Left ventricle myocardium inferior (tissue), 1 donor: Measurements from ENCODE around the gene RYR2. TPM values are rescaled to one million over a fixed set of nuclear protein-coding genes. Genes with fewer than 3 reads are reported as not detected.
"Not testable (repeated sequence)": the region's sequence is repeated elsewhere in the genome, so short reads cannot be mapped to it uniquely, and the experiment has no call there.

ENCODE experiments used
- DNase-seq: peaks from one replicate; pipeline ENCODE4 v3.0.0-alpha.2; 2020
- H3K27ac ChIP-seq: fragments of 200-600 bp; replicated peaks from 2 replicates; pipeline ENCODE4 v1.8.0; 2021
- H3K27me3 ChIP-seq: fragments of 200-600 bp; 2 replicates; pipeline ENCODE4 v1.8.0; 2021; ENCODE audit warnings: low read depth
- H3K36me3 ChIP-seq: fragments of 200-600 bp; 2 replicates; pipeline ENCODE4 v1.8.0; 2021
- H3K4me1 ChIP-seq: fragments of 200-600 bp; 2 replicates; pipeline ENCODE4 v1.8.0; 2021
- H3K4me3 ChIP-seq: fragments of 200-600 bp; 2 replicates; pipeline ENCODE4 v1.8.0; 2021; ENCODE audit warnings: mild to moderate bottlenecking, moderate library complexity
- H3K9me3 ChIP-seq: fragments of 200-600 bp; replicated peaks from 2 replicates; pipeline ENCODE4 v1.8.0; 2021
- intact Hi-C: fragments of 100-400 bp; cut with micrococcal nuclease; formaldehyde crosslinking; loops from one replicate; pipeline ENCODE4 v1.11.0; 2022
- total RNA-seq: library from RNA; stranded (reverse); fragmentation: NEBNext Ultra II Directional; extraction: Animal tissue kit (Norgen Biotek cat#: 25700); gene quantifications from one replicate; pipeline ENCODE4 v1.2.1, GENCODE V29; 2021
- TF ChIP-seq, protein P1 (sequence below): fragments of 200-600 bp; IDR thresholded peaks from 2 replicates; pipeline ENCODE4 v1.8.0; 2021; ENCODE audit warnings: antibody characterized with exemption, mild to moderate bottlenecking, borderline replicate concordance
- donor health status: DM: no; HTN: yes; CAD: no; lungs with severe emphysema.

Gene RYR2
- total RNA-seq, 1 donor from 2014 or later: 783 TPM

GRCh38 chr1:237120683-237121082 is 78.7 kb downstream of the RYR2 start:
- Histone ChIP-seq H3K9me3 (no peaks in the 10 kb centered on the region), H3K27me3 (no peaks in the 10 kb centered on the region), H3K4me3 (peak overlapping the region; percentile 11), H3K36me3 (peaks cover 8% of the 10 kb centered on the region), H3K4me1 (peaks cover 96% of the 10 kb centered on the region), H3K27ac (peak overlapping the region; percentile 45)
- intact Hi-C loops: no loop called here
- no peak for DNase-seq
- TF ChIP-seq, protein P1, sequence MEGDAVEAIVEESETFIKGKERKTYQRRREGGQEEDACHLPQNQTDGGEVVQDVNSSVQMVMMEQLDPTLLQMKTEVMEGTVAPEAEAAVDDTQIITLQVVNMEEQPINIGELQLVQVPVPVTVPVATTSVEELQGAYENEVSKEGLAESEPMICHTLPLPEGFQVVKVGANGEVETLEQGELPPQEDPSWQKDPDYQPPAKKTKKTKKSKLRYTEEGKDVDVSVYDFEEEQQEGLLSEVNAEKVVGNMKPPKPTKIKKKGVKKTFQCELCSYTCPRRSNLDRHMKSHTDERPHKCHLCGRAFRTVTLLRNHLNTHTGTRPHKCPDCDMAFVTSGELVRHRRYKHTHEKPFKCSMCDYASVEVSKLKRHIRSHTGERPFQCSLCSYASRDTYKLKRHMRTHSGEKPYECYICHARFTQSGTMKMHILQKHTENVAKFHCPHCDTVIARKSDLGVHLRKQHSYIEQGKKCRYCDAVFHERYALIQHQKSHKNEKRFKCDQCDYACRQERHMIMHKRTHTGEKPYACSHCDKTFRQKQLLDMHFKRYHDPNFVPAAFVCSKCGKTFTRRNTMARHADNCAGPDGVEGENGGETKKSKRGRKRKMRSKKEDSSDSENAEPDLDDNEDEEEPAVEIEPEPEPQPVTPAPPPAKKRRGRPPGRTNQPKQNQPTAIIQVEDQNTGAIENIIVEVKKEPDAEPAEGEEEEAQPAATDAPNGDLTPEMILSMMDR: no peak

- H3K4me1 ChIP-seq: peaks cover 73% of the 10 kb centered on the region
- TF ChIP-seq, protein P1: peak; percentile 46
- intact Hi-C loops: no loop called here
These were observed 83.0 kb downstream of the RYR2 start for GRCh38 chr1:237124856-237125462.

DNA sequence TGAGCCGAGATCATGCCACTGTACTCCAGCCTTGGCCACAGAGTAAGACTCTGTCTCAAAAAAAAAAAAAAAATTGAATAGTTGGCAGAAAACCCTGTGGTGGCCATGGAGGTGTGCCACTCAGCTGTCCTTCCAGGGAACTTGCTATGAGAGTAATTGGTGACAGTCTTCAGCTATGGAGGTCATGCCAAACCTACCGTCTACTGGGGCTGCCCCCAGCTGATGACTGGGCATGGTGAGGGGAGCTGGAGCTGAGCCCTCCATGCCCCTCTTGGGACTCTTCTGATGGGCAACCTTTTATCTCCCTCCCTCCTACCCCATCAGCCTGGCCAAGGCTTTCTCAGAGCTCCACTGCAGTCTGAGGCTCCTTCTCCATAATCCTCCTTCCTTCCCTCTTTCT is 84.2 kb downstream of the RYR2 start:
- intact Hi-C loops: no loop called here
- DNase-seq: no peak
- Histone ChIP-seq H3K27ac (peak overlapping the region; percentile 70), H3K4me3 (no peak overlapping the region), H3K27me3 (no peaks in the 10 kb centered on the region), H3K36me3 (no peaks in the 10 kb centered on the region), H3K9me3 (peaks cover 5% of the 10 kb centered on the region), H3K4me1 (peaks cover 67% of the 10 kb centered on the region)
- TF ChIP-seq, protein P1: no peak

More at GRCh38 chr1:237124856-237125462, 83.0 kb downstream of the RYR2 start:
- DNase-seq: no peak
- Histone ChIP-seq H3K27me3 (no peaks in the 10 kb centered on the region), H3K36me3 (no peaks in the 10 kb centered on the region), H3K9me3 (no peaks in the 10 kb centered on the region), H3K27ac (peak overlapping the region; percentile 71), H3K4me3 (peak overlapping the region; percentile 13)

DNA sequence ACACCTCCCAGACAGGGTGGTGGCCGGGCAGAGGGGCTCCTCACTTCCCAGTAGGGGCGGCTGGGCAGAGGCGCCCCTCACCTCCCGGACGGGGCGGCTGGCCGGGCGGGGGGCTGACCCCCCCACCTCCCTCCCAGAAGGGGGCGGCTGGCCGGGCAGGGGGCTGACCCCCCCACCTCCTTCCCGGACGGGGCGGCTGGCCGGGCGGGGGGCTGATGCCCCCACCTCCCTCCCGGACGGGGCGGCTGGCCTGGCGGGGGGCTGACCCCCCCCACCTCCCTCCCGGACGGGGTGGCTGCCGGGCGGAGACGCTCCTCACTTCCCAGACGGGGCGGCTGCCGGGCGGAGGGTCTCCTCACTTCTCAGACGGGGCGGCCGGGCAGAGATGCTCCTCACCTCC is 85.3 kb downstream of the RYR2 start:
- H3K36me3 ChIP-seq, H3K4me3 ChIP-seq, intact Hi-C loops, DNase-seq, H3K27me3 ChIP-seq, H3K27ac ChIP-seq: not testable (repeated sequence)
- Histone ChIP-seq H3K9me3 (peaks cover 17% of the 10 kb centered on the region), H3K4me1 (peaks cover 67% of the 10 kb centered on the region)

DNA sequence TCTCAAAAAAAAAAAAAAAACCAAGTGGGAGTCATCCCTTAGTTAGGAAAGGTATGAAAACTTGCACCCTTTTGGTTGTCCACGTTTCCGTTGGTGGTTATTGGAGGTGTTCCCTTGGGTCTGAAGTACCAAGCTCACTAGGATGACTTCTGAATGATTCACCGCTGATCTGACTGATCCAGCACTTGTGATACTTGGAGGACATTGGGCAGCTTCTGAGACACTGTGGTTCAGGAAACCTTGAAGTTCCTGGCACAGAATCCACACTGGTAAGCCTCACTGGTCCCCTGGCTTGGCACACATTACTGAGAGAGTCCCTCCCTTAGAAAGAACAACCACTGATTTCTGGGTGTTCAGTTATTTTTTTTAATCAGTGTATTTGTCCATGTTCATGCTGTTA is 91.9 kb downstream of the RYR2 start:
- no peak for DNase-seq
- TF ChIP-seq, protein P1: no peak

DNA sequence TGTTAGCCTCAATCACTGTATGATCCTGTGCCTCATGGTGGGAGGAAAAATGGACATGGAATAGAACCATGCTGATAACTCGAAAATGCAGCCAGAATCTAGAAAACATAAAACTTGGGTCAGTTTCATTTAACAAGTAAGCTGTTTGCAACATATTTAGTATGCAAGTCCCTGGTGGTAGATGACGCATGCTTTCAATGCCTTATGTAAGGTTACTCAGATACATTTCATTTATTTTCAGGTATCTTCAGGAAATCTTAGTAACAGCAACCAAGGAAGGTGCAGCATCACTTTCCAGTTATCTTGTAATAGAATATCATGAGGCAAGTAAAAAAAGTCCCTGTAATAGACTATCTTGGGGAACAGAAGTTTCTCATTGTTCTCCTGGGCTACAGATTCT is 92.9 kb downstream of the RYR2 start:
- peaks cover 17% of the 10 kb centered on the region for H3K9me3 ChIP-seq
- peaks cover 76% of the 10 kb centered on the region for H3K4me1 ChIP-seq
- no peaks in the 10 kb centered on the region for H3K27me3 ChIP-seq
- no peaks in the 10 kb centered on the region for H3K36me3 ChIP-seq
- no peak overlapping the region for H3K4me3 ChIP-seq
- intact Hi-C loops: no loop called here
- DNase-seq: no peak
- TF ChIP-seq, protein P1: no peak
- H3K27ac ChIP-seq: no peak overlapping the region

More for the DNA sequence above, 91.9 kb downstream of the RYR2 start:
- H3K36me3 ChIP-seq: no peaks in the 10 kb centered on the region
- peaks cover 17% of the 10 kb centered on the region for H3K9me3 ChIP-seq
- no peaks in the 10 kb centered on the region for H3K27me3 ChIP-seq
- peaks cover 73% of the 10 kb centered on the region for H3K4me1 ChIP-seq
- peak overlapping the region; percentile 35 for H3K27ac ChIP-seq
- no peak overlapping the region for H3K4me3 ChIP-seq
- intact Hi-C loops: no loop called here
